HL-60 (cell line): ENCODE results near the gene TM7SF2.
A peak's percentile ranks its signal among the peaks of the same experiment; 100 is the strongest.

Experiments
- DNase-seq, 2 experiments: peaks; one replicate each; pipeline ENCODE4 v3.0.0-alpha.2; 2010 to 2020; ENCODE audit warnings: low read depth in 1 of 2, low spot score in 1 of 2
- H3K27ac ChIP-seq: fragments of 250-450 bp; sonication (Bioruptor Pico); replicated peaks from 2 replicates; pipeline ENCODE4 v1.5.1; 2020; ENCODE audit warnings: mild to moderate bottlenecking, moderate library complexity
- H3K27me3 ChIP-seq: fragments of 250-450 bp; sonication (Bioruptor Pico); 2 replicates; pipeline ENCODE4 v1.5.1; 2021; ENCODE audit warnings: mild to moderate bottlenecking, moderate library complexity; ENCODE audit not compliant: insufficient read depth, poor library complexity, severe bottlenecking
- H3K4me3 ChIP-seq: replicated peaks from 2 replicates; pipeline ENCODE4 v1.5.1; 2011; ENCODE audit warnings: mild to moderate bottlenecking, control low read depth, low read length; ENCODE audit not compliant: insufficient read depth
- CTCF ChIP-seq: IDR thresholded peaks from one replicate; pipeline ENCODE4 v1.5.1; 2011; ENCODE audit warnings: low read length, control low read depth, inconsistent platforms; ENCODE audit not compliant: insufficient read depth
- GABPA ChIP-seq: IDR thresholded peaks from 2 replicates; pipeline ENCODE4 v1.6.1; 2012; ENCODE audit warnings: low read depth
- POLR2AphosphoS5 ChIP-seq: IDR thresholded peaks from 2 replicates; pipeline ENCODE4 v1.6.1; 2012; ENCODE audit warnings: low read depth
- REST ChIP-seq: IDR thresholded peaks from 2 replicates; pipeline ENCODE4 v1.6.1; 2012; ENCODE audit warnings: low read depth; ENCODE audit not compliant: insufficient replicate concordance
- SPI1 ChIP-seq: IDR thresholded peaks from 2 replicates; pipeline ENCODE4 v1.6.1; 2012; ENCODE audit warnings: low read depth, mild to moderate bottlenecking, borderline replicate concordance

TM7SF2 gene

GRCh38 chr11:65109231-65110198 lies 2.2 kb upstream of the TM7SF2 start:
- no peak for DNase-seq
- H3K4me3 ChIP-seq, result no peak overlapping the region
- TF ChIP-seq REST (no peak), POLR2AphosphoS5 (no peak)
- no peak overlapping the region for H3K27ac ChIP-seq
- no peaks in the 10 kb centered on the region for H3K27me3 ChIP-seq

GRCh38 chr11:65110354-65110861 lies 1.3 kb upstream of the TM7SF2 start:
- Histone ChIP-seq H3K27me3 (no peaks in the 10 kb centered on the region), H3K27ac (no peak overlapping the region), H3K4me3 (no peak overlapping the region)
- DNase-seq, result peak; percentile 67 to 90
- peak; percentile 24; the same call in 1 of the 2 replicates for TF ChIP-seq SPI1
- peak; percentile 99 for TF ChIP-seq CTCF
- 0 out of 2 replicates have a peak, but pooled peaks have one; percentile 9 for TF ChIP-seq POLR2AphosphoS5
- TF ChIP-seq REST, result no peak
- no peak for TF ChIP-seq GABPA

GRCh38 chr11:65111159-65111743 lies 421 bp upstream of the TM7SF2 start:
- Histone ChIP-seq H3K27me3 (no peaks in the 10 kb centered on the region), H3K4me3 (no peak overlapping the region), H3K27ac (no peak overlapping the region)
- no peak for DNase-seq
- TF ChIP-seq POLR2AphosphoS5 (0 out of 2 replicates have a peak, but pooled peaks have one; percentile 15), CTCF (no peak), GABPA (no peak)

GRCh38 chr11:65112546-65113360 lies 1.1 kb downstream of the TM7SF2 start:
- peak in 1 of 2 experiments; percentile 55 for DNase-seq
- H3K27me3 ChIP-seq, result no peaks in the 10 kb centered on the region
- TF ChIP-seq GABPA, result no peak
- TF ChIP-seq REST, result no peak
- peak; percentile 4; the same call in 1 of the 2 replicates for TF ChIP-seq POLR2AphosphoS5
- peak; percentile 67 for TF ChIP-seq CTCF
- TF ChIP-seq SPI1, result no peak
- H3K4me3 ChIP-seq, result peak overlapping the region; percentile 46
- peak overlapping the region; percentile 34 for H3K27ac ChIP-seq
